Stimulated activated naive CD8-positive, alpha-beta T cell treated with anti-CD3 and anti-CD28 coated beads, Interleukin-15, Interleukin-2, amounts not matched to agents 100 U/mL and 50 U/mL, for 24 hours (primary cell): ENCODE results near the gene CYP19A1.
"Not testable (repeated sequence)": the region's sequence is repeated elsewhere in the genome, so short reads cannot be mapped to it uniquely, and the experiment has no call there.

ENCODE experiments used
- ATAC-seq: fragments of 150-1000 bp; cut with Tn5 transposase; one replicate; pipeline ENCODE4 v1.10.0; 2021
- DNase-seq: peaks from one replicate; pipeline ENCODE4 v3.0.0; 2021

The CYP19A1 gene

DNA sequence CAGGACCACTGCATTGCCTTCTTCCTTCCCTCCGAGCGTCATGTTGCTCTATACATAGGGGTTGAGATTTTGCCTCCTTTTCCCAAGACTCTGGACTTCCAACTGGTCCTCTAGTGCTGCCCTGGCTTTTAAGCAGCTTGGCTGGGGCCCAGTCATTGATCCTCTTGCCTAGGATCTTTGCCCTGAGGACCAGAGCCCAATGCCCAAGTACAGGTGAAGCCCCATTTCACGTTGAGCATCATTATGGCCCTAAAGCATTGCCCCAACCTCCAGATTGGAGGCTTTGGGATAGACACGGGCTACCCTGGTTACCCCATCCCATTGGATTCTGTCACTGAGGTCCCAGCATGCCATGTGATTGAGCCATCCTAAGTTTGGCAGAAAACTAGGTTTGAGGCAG, 47.7 kb downstream of the CYP19A1 start:
- ATAC-seq (no peak), DNase-seq (no peak)

DNA sequence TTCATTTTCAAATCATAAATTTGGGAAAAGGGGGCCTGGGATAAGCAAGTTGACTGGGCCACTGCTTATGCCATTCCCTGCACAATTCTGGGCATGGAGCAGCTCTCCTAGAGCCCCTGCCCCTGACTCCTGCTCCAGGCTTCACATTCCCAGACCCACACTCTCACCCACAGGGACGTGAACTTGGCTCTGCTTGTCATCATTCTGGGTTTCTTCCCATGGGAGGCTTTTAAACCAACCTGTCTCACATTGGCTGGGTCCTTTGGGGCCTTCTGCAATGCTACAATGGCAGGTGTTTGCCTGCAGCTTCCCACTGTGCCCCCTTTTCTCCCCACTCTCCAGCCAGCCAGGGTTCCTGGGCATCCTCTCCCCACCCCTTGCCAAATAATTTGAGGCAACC, 49.1 kb downstream of the CYP19A1 start:
- ATAC-seq (no peak), DNase-seq (no peak)

DNA sequence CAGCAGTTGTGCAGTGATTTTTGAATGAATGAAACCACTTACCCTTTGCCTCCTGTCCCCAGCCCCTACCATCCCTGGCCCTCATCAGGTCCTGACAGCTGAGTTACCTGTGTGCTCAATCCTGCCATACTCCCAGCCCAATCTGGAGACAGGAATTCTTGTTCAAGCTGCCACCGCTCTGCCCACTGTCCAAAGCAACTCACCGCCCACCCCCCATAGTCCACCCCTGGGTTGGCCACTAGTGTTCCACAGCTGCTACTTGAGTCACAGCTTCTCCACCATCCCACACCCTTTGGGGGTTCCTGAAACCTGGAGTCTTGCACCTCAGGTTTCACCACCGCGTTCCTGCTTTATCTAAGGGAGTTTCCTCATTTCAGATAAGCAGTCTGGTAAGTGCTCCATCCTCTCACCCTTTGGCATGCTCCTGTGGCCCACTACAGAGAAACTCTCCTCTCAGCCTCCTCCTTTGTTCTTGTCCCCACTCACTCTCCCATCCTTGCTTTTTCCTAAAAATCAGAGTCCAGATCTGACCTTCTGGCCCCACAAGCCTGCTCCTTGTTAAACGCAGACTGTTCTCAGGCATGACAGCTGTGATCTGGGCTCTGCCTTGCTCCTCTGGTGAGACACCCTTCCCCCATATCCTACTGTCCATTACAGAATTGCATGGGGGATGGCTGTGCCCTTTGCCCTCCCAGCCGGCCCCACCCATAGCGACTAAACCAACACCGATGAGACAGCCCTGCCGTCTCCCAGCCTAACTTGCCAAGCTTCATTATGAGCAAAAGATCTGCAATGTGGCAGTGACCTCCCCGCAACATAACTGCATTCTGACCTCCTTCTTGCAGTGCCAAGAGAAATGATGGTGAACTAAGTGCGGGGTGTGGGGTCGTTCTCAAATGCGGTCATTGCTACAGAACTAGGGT, 50.0 kb downstream of the CYP19A1 start:
- ATAC-seq = no peak
- DNase-seq = no peak

DNA sequence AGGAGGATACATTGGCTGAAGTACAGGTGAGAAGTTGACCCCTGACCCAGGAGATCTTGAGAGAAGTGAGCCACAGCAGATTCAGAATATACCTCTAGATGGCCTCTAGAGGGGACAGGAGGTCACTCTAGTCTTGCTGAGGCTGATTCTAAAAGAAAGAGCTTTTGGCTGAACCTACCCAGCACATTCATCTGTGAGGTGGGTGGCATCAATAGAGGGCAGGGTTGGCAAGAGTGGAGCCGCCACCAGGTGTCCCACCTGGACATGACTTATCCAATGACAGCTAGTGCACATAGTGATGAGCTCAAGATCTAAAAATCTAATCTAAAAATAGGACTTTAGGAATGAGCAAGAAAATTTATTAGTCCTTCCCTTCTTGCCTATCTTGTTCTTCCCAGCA, 51.6 kb downstream of the CYP19A1 start:
- DNase-seq = no peak
- ATAC-seq = no peak

- ATAC-seq (no peak), DNase-seq (no peak)
These were observed 53.0 kb downstream of the CYP19A1 start for GRCh38 chr15:51285399-51285798.

DNA sequence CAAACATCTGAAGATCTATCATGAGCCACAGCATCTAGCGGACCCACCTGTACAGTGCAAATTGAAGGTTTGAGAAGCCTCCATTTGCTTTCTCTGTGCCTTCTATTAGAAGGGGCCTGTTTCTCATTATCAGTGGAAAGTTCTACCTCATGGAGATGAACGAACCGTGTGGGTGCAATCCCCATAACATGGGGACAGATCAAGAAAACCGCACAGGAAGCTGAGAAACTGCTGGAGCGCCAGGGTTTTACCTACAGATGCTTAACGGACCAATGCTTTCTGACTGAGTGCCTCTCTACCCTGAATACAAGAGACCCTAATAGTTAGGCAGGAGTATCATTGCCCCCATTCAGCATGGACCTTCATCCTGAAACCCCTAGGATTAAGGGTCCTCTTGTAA, 53.5 kb downstream of the CYP19A1 start:
- ATAC-seq (no peak), DNase-seq (no peak)

DNA sequence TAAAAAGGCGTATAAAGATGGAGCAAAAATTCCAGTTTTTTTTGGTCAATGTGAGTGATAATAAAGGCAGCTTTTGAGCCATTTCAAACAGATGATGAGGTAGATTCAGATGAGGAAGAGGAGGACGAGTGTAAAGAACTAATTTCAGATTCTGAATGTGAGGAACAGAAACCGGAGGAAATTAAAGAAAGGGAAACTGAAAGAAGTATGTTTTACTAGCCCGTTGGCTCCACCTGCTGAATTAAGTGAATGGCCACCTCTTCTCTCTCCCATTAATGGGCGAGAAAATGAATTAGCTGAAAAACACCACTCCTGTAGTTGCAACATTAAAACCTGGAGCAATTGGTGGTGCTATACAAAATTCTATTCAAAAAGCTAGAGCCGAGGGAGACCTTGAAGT, 55.4 kb downstream of the CYP19A1 start:
- DNase-seq = no peak
- no peak for ATAC-seq

GRCh38 chr15:51282241-51282640, 56.2 kb downstream of the CYP19A1 start:
- not testable (repeated sequence) for ATAC-seq, DNase-seq

DNA sequence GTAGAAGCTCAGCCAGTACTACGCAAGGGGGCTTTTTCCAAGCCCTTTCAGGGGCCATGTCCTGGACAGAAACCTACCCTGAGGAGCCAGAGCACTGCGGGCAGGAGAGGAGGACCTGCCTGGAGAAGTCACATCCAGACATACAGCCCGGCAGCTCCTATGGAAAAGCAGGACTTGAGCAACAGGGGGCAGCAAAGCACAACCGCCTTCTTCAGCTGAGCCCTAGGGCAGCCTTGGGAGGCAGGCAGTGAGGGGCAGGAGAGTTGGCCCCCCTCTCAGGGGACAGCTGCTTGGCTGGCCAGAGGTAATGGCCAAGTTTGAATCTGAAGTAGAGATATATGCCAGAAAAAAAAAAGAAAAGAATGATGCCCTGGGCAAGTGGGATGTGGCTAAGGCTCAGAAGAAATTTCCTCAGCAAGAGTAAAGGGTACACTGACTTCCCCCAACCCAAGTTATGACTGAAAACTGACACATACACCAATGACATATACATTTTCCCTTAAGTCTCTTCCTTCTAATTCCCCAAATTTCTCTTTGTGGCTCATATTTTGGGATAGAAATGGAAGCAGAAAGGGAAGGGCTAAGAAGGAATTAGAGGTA, 56.9 kb downstream of the CYP19A1 start:
- ATAC-seq (peak; percentile 23), DNase-seq (peak; percentile 10)

GRCh38 chr15:51280838-51281237, 57.6 kb downstream of the CYP19A1 start:
- ATAC-seq (no peak), DNase-seq (no peak)

GRCh38 chr15:51279391-51279790, 59.0 kb downstream of the CYP19A1 start:
- DNase-seq (no peak), ATAC-seq (no peak)

GRCh38 chr15:51277101-51277500, 61.3 kb downstream of the CYP19A1 start:
- no peak for DNase-seq
- no peak for ATAC-seq

DNA sequence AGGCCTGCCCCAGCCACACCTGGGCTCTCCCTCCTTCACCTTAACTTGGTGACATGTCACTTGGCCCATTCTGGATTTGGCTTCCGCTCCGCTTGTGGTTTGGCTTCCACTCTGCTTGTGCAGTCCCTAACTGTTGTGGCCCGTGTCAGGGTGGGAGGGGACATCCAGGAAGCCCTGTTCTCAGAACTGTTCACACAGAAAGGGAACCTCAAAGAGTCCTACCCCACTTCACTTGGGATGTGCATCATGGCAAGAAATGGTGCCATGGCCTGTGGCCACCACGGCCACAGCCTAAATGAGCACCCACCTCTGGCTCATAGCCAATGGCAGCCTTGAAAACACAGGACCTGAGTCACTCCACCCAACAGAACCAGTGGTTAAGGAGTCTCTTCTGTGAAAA, 63.4 kb downstream of the CYP19A1 start:
- DNase-seq (no peak), ATAC-seq (no peak)

DNA sequence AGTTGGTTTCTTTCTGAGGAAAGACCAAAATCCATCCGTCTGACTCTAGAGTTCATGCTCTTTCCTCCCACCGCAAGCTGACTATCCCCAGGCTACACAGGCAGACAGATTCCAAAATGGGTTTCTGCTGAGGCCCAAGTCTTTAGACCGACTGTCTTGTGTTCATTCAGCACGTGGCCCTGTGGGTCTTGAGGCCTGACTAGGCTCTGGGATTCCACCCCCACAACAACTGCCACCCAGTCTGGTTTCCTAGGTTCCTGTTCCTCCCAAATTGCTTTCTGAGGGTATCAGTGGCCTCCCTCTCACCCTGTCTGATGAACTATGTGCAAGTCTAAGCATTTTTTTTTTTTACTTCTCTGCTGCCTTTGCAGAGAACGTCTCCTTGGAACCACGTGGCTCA, 67.7 kb downstream of the CYP19A1 start:
- no peak for DNase-seq
- no peak for ATAC-seq

DNA sequence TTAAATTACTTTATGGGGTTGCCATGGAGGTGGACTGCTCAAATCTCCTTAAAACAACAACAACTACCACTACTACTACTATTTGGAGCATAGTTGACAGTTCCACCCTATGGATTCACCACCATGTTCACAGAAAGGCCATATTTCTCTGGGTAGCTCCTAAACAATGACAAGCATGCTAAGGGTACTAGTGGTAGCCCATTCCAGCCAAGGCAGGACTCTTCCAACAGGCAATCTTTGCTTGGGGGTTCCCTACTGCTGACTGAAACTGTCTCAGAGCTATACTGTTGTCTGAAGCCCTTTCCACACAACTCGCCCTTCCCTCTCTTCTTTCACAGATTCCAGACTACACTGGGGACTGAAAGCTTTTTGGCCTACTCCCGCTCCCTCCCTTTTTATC, 68.9 kb downstream of the CYP19A1 start:
- no peak for DNase-seq
- no peak for ATAC-seq

GRCh38 chr15:51267703-51268083, 70.7 kb downstream of the CYP19A1 start:
- DNase-seq (no peak), ATAC-seq (no peak)

DNA sequence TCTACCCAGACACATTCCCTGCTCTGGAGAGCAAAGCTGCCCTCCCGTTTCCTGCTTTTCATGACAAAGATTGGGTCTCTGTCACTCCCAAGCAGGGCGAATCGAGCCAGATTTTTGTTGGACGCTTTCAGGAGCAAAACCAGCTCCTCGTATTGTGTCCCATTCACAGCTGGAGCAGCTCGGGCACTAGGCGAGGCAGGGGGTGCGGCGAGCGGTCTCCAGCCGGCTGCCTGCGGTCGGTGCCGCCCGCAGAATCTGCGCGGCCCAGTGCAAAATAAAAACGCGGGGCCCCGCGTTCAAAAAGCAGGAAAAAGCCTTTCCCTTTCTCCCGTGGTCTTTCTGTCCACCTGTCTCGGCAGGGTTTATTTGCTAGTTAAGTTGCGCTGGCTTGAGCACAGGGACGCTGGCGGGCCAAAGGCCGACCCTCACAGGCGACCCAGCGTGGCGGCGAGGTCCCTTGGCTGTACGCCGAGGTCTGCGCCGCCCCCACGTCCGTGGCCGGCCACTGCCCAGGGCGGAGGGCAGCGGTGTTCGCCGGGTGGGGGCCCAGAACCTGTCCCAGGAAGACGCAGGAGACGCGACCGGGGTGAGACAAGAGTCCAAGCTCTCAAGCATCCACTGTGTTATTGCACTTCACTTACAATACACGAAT, 71.2 kb downstream of the CYP19A1 start:
- no peak for DNase-seq

GRCh38 chr15:51266656-51267050, 71.7 kb downstream of the CYP19A1 start:
- DNase-seq = no peak
- no peak for ATAC-seq

More for the DNA sequence above, 71.2 kb downstream of the CYP19A1 start:
- no peak for ATAC-seq

- no peak for ATAC-seq
- DNase-seq = no peak
These were observed 73.3 kb downstream of the CYP19A1 start for GRCh38 chr15:51265037-51265555.

GRCh38 chr15:51263726-51264125, 74.7 kb downstream of the CYP19A1 start:
- ATAC-seq (no peak), DNase-seq (no peak)

DNA sequence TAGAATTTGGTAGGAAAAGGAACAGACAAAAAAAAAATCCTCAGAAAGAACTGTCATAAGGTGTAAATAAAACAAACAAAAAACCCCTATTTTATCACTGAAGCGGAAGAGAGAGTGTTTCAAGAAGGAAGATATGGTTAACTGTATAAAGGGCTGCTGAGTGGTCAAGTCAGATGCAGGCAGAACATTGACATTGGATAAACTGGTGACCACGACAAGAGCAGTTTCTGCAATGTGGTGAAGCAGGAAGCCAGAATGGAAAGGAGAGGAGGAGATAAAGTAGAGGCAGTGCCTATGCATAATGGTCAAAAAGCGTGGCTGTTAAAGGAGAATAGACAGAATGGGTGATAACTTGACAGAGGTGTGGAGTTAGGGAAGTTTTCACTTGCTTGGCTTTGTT, 75.3 kb downstream of the CYP19A1 start:
- ATAC-seq = no peak
- no peak for DNase-seq

DNA sequence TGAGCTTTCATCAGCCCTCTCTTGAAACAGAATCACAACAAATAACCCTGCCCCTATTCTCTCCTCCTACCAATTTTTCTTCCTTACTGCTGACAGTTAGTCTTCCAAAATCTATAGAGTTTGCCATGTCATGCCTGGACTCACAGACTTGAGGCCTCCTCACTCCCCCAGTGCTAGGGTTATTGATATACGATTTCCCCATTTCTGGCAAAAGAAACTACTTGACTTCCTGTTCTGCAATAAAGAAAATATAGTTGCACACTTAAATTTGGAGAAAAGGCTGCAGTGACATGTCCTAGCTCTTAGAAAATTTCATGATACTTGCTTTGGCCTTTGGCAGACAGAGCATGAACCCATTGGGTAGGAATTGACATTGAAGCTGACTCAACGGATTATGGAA, 75.9 kb downstream of the CYP19A1 start:
- ATAC-seq = no peak
- DNase-seq = no peak

DNA sequence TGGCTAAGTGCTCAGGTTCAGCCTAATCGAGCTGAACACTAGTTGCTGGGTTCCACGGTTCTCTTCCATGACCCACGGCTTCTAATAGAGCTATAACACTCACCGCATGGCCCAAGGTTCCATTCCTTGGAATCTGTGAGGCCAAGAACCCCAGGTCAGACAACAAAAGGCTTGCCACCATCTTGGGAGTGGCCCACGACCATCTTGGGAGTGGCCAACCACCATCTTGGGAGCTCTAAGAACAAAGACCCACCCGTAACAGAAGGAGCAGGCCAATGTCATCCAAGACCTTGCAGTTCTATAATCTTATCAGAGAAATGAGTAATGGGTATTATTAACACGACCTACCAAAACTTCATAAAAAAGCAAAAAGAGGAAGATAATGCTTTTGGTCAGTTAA, 77.3 kb downstream of the CYP19A1 start:
- not testable (repeated sequence) for DNase-seq, ATAC-seq
